Osteoblast (primary cell): ENCODE data around the gene FAXC. TPM values are rescaled to one million over a fixed set of nuclear protein-coding genes. Genes with fewer than 3 reads are reported as not detected.

Experiments used
- DNase-seq: peaks from one replicate; pipeline ENCODE4 v3.0.0; 2011; ENCODE audit warnings: low spot score, mixed read lengths; ENCODE audit not compliant: insufficient read length; ENCODE audit errors: missing footprints
- H2AFZ ChIP-seq: 2 replicates; pipeline ENCODE4 v1.6.0; 2011; ENCODE audit warnings: mild to moderate bottlenecking, low read length
- H3K27ac ChIP-seq: 2 replicates; pipeline ENCODE4 v1.5.1; 2011; ENCODE audit warnings: mild to moderate bottlenecking, low read depth, low read length, moderate library complexity
- H3K27me3 ChIP-seq: 2 replicates; pipeline ENCODE4 v1.6.0; 2012; ENCODE audit warnings: mild to moderate bottlenecking, control low read depth, inconsistent platforms, low read length, moderate library complexity; ENCODE audit not compliant: insufficient read depth
- H3K36me3 ChIP-seq: 2 replicates; pipeline ENCODE4 v1.5.1; 2011; ENCODE audit warnings: mild to moderate bottlenecking, low read length, control low read depth, moderate library complexity; ENCODE audit not compliant: insufficient read depth
- H3K4me1 ChIP-seq: 2 replicates; pipeline ENCODE4 v1.5.1; 2011; ENCODE audit warnings: mild to moderate bottlenecking, low read length, control low read depth, moderate library complexity; ENCODE audit not compliant: insufficient read depth
- H3K4me2 ChIP-seq: 2 replicates; pipeline ENCODE4 v1.6.0; 2011; ENCODE audit warnings: mild to moderate bottlenecking, low read length; ENCODE audit not compliant: insufficient read depth
- H3K4me3 ChIP-seq: fragments of 200-600 bp; sonication (generic); 3 replicates; pipeline ENCODE4 v1.5.1; 2012; ENCODE audit warnings: mild to moderate bottlenecking, low read length, inconsistent platforms; ENCODE audit not compliant: insufficient read depth
- H3K79me2 ChIP-seq: 2 replicates; pipeline ENCODE4 v1.6.0; 2012; ENCODE audit warnings: mild to moderate bottlenecking, low read length, control low read depth, inconsistent platforms; ENCODE audit not compliant: insufficient read depth
- H3K9me3 ChIP-seq: 2 replicates; pipeline ENCODE4 v1.5.1; 2011; ENCODE audit warnings: low read depth, low read length, control low read depth
- H4K20me1 ChIP-seq: 2 replicates; pipeline ENCODE4 v1.6.0; 2012; ENCODE audit warnings: mild to moderate bottlenecking, low read length, control low read depth; ENCODE audit not compliant: insufficient read depth
- total RNA-seq: library from RNA; depleted of rRNA; stranded (reverse); fragments of >200 nt; gene quantifications from 2 replicates; pipeline ENCODE4 v1.2.3, GENCODE V29; 2012
- TF ChIP-seq, protein P1 (sequence below): IDR thresholded peaks from 2 replicates; pipeline ENCODE4 v1.5.1; 2011; ENCODE audit warnings: mild to moderate bottlenecking, low read depth, low read length, moderate library complexity; ENCODE audit errors: extremely low read depth

The FAXC gene
- total RNA-seq, 1 donor = 1.1 TPM

DNA sequence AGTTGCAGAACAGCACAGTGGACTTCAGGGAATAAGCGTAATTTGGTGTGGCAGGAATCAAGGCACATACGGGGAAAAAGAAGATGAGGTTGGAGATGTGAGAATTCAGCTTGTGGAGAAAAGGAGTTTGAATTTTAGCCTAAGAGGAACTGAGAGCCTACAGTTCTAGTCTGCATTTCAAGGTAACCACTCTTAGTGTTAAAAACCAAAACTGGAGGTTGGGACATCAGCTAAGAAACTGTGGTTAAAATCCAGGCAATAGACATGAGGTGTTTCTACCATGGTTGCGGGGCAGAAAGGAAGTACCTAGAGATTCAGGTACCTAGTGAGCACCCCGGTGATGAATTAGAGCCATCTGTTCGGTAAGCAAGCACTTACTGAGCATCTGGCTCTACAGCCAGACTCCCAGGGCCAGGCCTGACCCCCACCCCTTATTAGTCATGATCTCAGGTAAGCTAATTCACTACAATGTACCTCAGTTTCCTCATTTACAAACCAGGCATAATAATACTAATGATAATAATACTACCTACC, 44.4 kb downstream of the FAXC start:
- no peak overlapping the region for H3K4me3 ChIP-seq
- H3K4me1 ChIP-seq = no peaks in the 10 kb centered on the region
- H2AFZ ChIP-seq = no peak overlapping the region
- no peaks in the 10 kb centered on the region for H3K27me3 ChIP-seq
- H3K27ac ChIP-seq = no peak overlapping the region
- H3K36me3 ChIP-seq = no peaks in the 10 kb centered on the region
- TF ChIP-seq, protein P1, sequence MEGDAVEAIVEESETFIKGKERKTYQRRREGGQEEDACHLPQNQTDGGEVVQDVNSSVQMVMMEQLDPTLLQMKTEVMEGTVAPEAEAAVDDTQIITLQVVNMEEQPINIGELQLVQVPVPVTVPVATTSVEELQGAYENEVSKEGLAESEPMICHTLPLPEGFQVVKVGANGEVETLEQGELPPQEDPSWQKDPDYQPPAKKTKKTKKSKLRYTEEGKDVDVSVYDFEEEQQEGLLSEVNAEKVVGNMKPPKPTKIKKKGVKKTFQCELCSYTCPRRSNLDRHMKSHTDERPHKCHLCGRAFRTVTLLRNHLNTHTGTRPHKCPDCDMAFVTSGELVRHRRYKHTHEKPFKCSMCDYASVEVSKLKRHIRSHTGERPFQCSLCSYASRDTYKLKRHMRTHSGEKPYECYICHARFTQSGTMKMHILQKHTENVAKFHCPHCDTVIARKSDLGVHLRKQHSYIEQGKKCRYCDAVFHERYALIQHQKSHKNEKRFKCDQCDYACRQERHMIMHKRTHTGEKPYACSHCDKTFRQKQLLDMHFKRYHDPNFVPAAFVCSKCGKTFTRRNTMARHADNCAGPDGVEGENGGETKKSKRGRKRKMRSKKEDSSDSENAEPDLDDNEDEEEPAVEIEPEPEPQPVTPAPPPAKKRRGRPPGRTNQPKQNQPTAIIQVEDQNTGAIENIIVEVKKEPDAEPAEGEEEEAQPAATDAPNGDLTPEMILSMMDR = no peak
- no peaks in the 10 kb centered on the region for H4K20me1 ChIP-seq
- H3K9me3 ChIP-seq = no peaks in the 10 kb centered on the region
- no peak for DNase-seq
- H3K4me2 ChIP-seq = no peak overlapping the region
- H3K79me2 ChIP-seq = no peaks in the 10 kb centered on the region

DNA sequence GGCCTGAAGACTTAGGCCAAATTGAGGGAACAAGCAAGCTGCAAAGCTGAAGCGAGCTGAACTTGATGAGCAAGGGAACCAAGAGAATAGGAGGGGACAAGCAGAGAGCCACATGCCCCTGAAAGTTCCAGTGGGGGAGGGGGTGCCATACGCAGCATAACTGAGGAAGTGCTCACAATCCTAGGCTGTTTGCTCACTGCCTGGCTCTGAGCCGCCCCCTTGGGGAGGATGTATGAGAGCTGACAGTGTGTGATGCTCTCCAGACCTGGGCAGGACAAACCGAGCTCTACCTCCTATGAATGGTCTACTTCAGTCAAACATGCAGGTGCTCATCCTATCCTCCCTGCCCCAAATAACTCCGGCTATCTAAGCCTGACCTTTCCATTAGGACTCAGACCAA, 52.1 kb downstream of the FAXC start:
- DNase-seq = no peak
- TF ChIP-seq, protein P1 = no peak
- no peaks in the 10 kb centered on the region for H3K79me2 ChIP-seq

GRCh38 chr6:99297006-99297405, 52.5 kb downstream of the FAXC start:
- Histone ChIP-seq H3K9me3 (no peaks in the 10 kb centered on the region), H3K79me2 (no peaks in the 10 kb centered on the region), H3K4me1 (no peaks in the 10 kb centered on the region), H3K27me3 (no peaks in the 10 kb centered on the region), H3K4me2 (no peak overlapping the region), H2AFZ (no peak overlapping the region), H3K27ac (no peak overlapping the region), H4K20me1 (no peaks in the 10 kb centered on the region), H3K4me3 (no peak overlapping the region), H3K36me3 (no peaks in the 10 kb centered on the region)
- no peak for DNase-seq
- TF ChIP-seq, protein P1 = no peak

More for the DNA sequence above, 52.1 kb downstream of the FAXC start:
- no peak overlapping the region for H3K4me2 ChIP-seq
- no peaks in the 10 kb centered on the region for H4K20me1 ChIP-seq
- H3K4me1 ChIP-seq = no peaks in the 10 kb centered on the region
- no peak overlapping the region for H2AFZ ChIP-seq
- no peak overlapping the region for H3K4me3 ChIP-seq
- H3K36me3 ChIP-seq = no peaks in the 10 kb centered on the region
- no peaks in the 10 kb centered on the region for H3K27me3 ChIP-seq
- H3K27ac ChIP-seq = no peak overlapping the region
- H3K9me3 ChIP-seq = no peaks in the 10 kb centered on the region

DNA sequence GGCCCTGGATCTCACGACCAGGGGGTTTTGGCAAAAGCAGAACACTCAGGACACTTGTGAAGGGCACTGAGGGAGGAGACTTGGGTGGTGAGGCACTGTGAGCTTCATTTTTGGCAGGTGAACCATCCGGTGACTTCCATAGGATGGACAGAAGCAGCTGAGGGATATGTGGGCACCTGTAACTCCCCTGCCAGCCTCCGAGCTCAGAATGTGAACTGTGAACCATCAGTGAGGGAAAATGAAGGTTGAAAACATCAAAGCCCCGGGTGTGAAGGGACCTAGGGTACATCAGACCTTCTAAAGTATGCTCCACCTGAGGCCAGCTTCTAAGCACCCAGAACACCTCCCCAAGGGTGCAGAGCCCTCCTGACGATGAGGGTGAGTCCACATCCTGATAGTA, 53.2 kb downstream of the FAXC start:
- no peaks in the 10 kb centered on the region for H4K20me1 ChIP-seq
- H3K27ac ChIP-seq = no peak overlapping the region
- no peak overlapping the region for H3K4me3 ChIP-seq
- no peak for DNase-seq
- no peaks in the 10 kb centered on the region for H3K9me3 ChIP-seq
- H3K4me1 ChIP-seq = no peaks in the 10 kb centered on the region
- no peaks in the 10 kb centered on the region for H3K27me3 ChIP-seq
- H3K79me2 ChIP-seq = no peaks in the 10 kb centered on the region
- no peak overlapping the region for H3K4me2 ChIP-seq
- no peak overlapping the region for H2AFZ ChIP-seq
- no peaks in the 10 kb centered on the region for H3K36me3 ChIP-seq
- TF ChIP-seq, protein P1 = no peak
